HG02884 (cell line): ENCODE results near the gene ARHGDIB.

Source experiments
- ATAC-seq: cut with Tn5 transposase; IDR thresholded peaks from one replicate; pipeline ENCODE4 v1.9.1; 2021; ENCODE audit warnings: mild to moderate bottlenecking, moderate library complexity; ENCODE audit not compliant: unreplicated experiment

ARHGDIB gene

GRCh38 chr12:14957551-14958168, 3.7 kb downstream of the ARHGDIB start:
- ATAC-seq, result no peak

GRCh38 chr12:14956905-14957304, 4.5 kb downstream of the ARHGDIB start:
- no peak for ATAC-seq

GRCh38 chr12:14956024-14956891, 5.1 kb downstream of the ARHGDIB start:
- ATAC-seq, result peak; percentile 41

GRCh38 chr12:14954269-14954668, 7.1 kb downstream of the ARHGDIB start:
- no peak for ATAC-seq

GRCh38 chr12:14953752-14954151, 7.6 kb downstream of the ARHGDIB start:
- ATAC-seq, result no peak

- ATAC-seq, result peak; percentile 49
Observed at GRCh38 chr12:14952299-14952921, 9.0 kb downstream of the ARHGDIB start.

- ATAC-seq, result no peak
Observed at GRCh38 chr12:14951851-14952250, 9.6 kb downstream of the ARHGDIB start.

GRCh38 chr12:14950982-14951746, 10.2 kb downstream of the ARHGDIB start:
- ATAC-seq, result no peak

GRCh38 chr12:14950421-14950820, 11.0 kb downstream of the ARHGDIB start:
- peak; percentile 27 for ATAC-seq

- no peak for ATAC-seq
Observed at GRCh38 chr12:14949631-14950030, 11.8 kb downstream of the ARHGDIB start.

GRCh38 chr12:14948672-14949071, 12.7 kb downstream of the ARHGDIB start:
- ATAC-seq, result peak; percentile 83

GRCh38 chr12:14946861-14947260, 14.5 kb downstream of the ARHGDIB start:
- no peak for ATAC-seq

GRCh38 chr12:14946162-14946561, 15.2 kb downstream of the ARHGDIB start:
- no peak for ATAC-seq

- no peak for ATAC-seq
Observed at GRCh38 chr12:14942196-14942931, 19.0 kb downstream of the ARHGDIB start.

GRCh38 chr12:14941369-14941768, 20.0 kb downstream of the ARHGDIB start:
- ATAC-seq, result no peak

- ATAC-seq, result no peak
Observed at GRCh38 chr12:14938301-14938700, 23.1 kb downstream of the ARHGDIB start, which contains the start of gene ERP27. TSS of gene ERP27 (minus strand) at chr12:14938537. CDS start at chr12:14938508, 29 bp downstream.

GRCh38 chr12:14937689-14938088, 23.7 kb downstream of the ARHGDIB start:
- peak; percentile 46 for ATAC-seq

- no peak for ATAC-seq
Observed at GRCh38 chr12:14937014-14937413, 24.4 kb downstream of the ARHGDIB start.

GRCh38 chr12:14936224-14936861, 25.1 kb downstream of the ARHGDIB start:
- no peak for ATAC-seq

GRCh38 chr12:14935031-14935430, 26.4 kb downstream of the ARHGDIB start:
- no peak for ATAC-seq
